ENCODE results near the gene SLBP. TPM values are rescaled to one million over a fixed set of nuclear protein-coding genes. Genes with fewer than 3 reads are reported as not detected.

Gene SLBP
- total RNA-seq, 1 experiment from 2014 or later: 73.4 TPM

- in situ Hi-C loops (cut with HindIII; ENCODE audit: low pct_unique_long_range_greater_than_20kb, low sequenced_read_pairs) (no loop called here), intact Hi-C loops (cut with micrococcal nuclease; ENCODE audit: unreplicated experiment) (no loop called here)
These were observed 38.4 kb upstream of the SLBP start for GRCh38 chr4:1750381-1751154.

GRCh38 chr4:1749826-1750225, 37.7 kb upstream of the SLBP start:
- ChIA-PET POLR2A (no interaction called here), CTCF (interaction anchor here (0.6 kb wide), 1 partner anchor 18 kb away, joined by 5 read pairs; no protein-coding TSS in a partner anchor)
- no TSS peak for BruUV-seq (replicated peaks)
- H3K36me3 ChIP-seq (ENCODE audit: control insufficient read depth, insufficient read depth, low read length): no peaks in the 10 kb centered on the region
- H3K27ac ChIP-seq (ENCODE audit: low read length): no peak overlapping the region
- no peaks in the 10 kb centered on the region for H3K9me3 ChIP-seq (ENCODE audit: control insufficient read depth, insufficient read depth, low read depth, low read length)
- in situ Hi-C loops (cut with HindIII; ENCODE audit: low pct_unique_long_range_greater_than_20kb, low sequenced_read_pairs): no loop called here
- no peak for ATAC-seq
- peaks cover 3% of the 10 kb centered on the region; the same call in 1 of the 2 replicates for H3K4me1 ChIP-seq (ENCODE audit: control insufficient read depth, insufficient read depth, low read length)
- no peak overlapping the region for H3K4me3 ChIP-seq (ENCODE audit: low read depth in 2 of 2, low read length in 2 of 2)
- intact Hi-C loops (cut with micrococcal nuclease; ENCODE audit: unreplicated experiment): no loop called here
- no peaks in the 10 kb centered on the region for H3K27me3 ChIP-seq (ENCODE audit: control insufficient read depth, insufficient read depth, low read length)
- DNase-seq (ENCODE audit: low read depth, low spot score): no peak
- TF ChIP-seq CTCF (IDR thresholded peaks at IDR 0.05): no peak
- no peak for TF ChIP-seq REST (IDR thresholded peaks at IDR 0.05; ENCODE audit: insufficient read depth in 1 of 2, low read depth in 2 of 2, low read length in 1 of 2)
- TF ChIP-seq TCF7L2 (IDR thresholded peaks at IDR 0.05; ENCODE audit: low read depth, low read length): no peak
- TF ChIP-seq SIN3A (IDR thresholded peaks at IDR 0.05; ENCODE audit: borderline replicate concordance, insufficient read depth, low read depth, low read length): no peak
- no peak for TF ChIP-seq POLR2AphosphoS5 (IDR thresholded peaks at IDR 0.05; ENCODE audit: low read depth, low read length)

More at GRCh38 chr4:1750381-1751154, 38.4 kb upstream of the SLBP start:
- BruUV-seq (replicated peaks): no TSS peak
- H3K4me1 ChIP-seq (ENCODE audit: control insufficient read depth, insufficient read depth, low read length): peaks cover 3% of the 10 kb centered on the region; the same call in 1 of the 2 replicates
- ATAC-seq (no peak), DNase-seq (ENCODE audit: low read depth, low spot score) (no peak)
- H3K27me3 ChIP-seq (ENCODE audit: control insufficient read depth, insufficient read depth, low read length): no peaks in the 10 kb centered on the region
- TF ChIP-seq SIN3A (IDR thresholded peaks at IDR 0.05; ENCODE audit: borderline replicate concordance, insufficient read depth, low read depth, low read length) (no peak), POLR2AphosphoS5 (IDR thresholded peaks at IDR 0.05; ENCODE audit: low read depth, low read length) (no peak), TCF7L2 (IDR thresholded peaks at IDR 0.05; ENCODE audit: low read depth, low read length) (no peak), CTCF (IDR thresholded peaks at IDR 0.05) (no peak), REST (IDR thresholded peaks at IDR 0.05; ENCODE audit: insufficient read depth in 1 of 2, low read depth in 2 of 2, low read length in 1 of 2) (no peak)
- no peak overlapping the region for H3K27ac ChIP-seq (ENCODE audit: low read length)
- H3K9me3 ChIP-seq (ENCODE audit: control insufficient read depth, insufficient read depth, low read depth, low read length): no peaks in the 10 kb centered on the region
- ChIA-PET POLR2A (no interaction called here), CTCF (no interaction called here)
- H3K4me3 ChIP-seq (ENCODE audit: low read depth in 2 of 2, low read length in 2 of 2): no peak overlapping the region
- no peaks in the 10 kb centered on the region for H3K36me3 ChIP-seq (ENCODE audit: control insufficient read depth, insufficient read depth, low read length)
